Ovary (tissue), 3 donors: ENCODE data around the gene DNAJB8.

Source experiments
- EP300 ChIP-seq: sonication (generic); formaldehyde crosslinking; IDR thresholded peaks from one replicate; pipeline ENCODE4 v1.6.1; 2017; ENCODE audit warnings: antibody characterized with exemption
- POLR2A ChIP-seq: fragments of 450-650 bp; IDR thresholded peaks from one replicate; pipeline ENCODE4 v1.6.1; 2017; ENCODE audit warnings: antibody characterized with exemption, mild to moderate bottlenecking, moderate library complexity
- TF ChIP-seq, protein P1 (sequence below), 3 donors: fragments of 450-650 bp in 2 of 3; fragments of 200-600 bp in 1 of 3; IDR thresholded peaks; one replicate each; pipeline versions ENCODE4 v1.5.1 to v1.8.0; 2016 to 2022; ENCODE audit warnings: antibody characterized with exemption in 3 of 3, mild to moderate bottlenecking in 1 of 3
- donor health status: DM: no; HTN: no; CAD: no.

DNA sequence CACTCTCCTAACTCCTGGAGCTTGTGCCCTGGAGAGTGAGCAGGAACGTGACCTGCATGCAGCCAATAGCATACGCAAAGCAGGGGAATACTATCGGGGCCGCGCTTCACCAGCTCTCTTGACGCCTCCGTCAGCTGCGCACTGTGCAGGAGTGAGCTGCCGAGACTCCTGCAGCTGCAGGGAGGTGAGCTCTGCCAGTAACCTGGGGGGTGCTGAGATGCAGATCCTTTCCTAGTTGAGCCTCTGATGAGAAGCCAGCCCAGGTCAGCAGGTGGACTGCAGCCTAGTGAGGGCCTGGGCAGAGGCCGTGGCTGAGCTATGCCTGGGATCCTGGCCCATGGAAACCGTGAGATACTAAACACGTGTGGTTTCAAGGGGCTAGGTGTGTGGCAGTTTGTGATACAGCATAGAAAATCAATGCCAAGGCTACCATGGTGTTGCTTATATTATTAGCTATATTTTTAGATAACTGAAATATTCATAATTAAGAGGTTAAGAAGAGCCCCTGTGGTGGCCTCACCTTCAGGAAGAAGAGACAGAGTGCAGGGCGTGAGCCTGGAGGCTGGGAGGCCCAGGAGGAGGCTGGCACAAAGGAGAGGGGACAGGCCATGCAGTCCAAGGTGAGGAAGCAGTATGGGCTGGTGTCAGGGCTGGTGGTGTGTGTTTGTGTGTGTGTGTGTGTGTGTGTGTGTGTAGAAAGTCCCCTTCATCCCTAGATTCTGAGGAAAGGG lies 5.9 kb upstream of the DNAJB8 start:
- TF ChIP-seq, protein P1, sequence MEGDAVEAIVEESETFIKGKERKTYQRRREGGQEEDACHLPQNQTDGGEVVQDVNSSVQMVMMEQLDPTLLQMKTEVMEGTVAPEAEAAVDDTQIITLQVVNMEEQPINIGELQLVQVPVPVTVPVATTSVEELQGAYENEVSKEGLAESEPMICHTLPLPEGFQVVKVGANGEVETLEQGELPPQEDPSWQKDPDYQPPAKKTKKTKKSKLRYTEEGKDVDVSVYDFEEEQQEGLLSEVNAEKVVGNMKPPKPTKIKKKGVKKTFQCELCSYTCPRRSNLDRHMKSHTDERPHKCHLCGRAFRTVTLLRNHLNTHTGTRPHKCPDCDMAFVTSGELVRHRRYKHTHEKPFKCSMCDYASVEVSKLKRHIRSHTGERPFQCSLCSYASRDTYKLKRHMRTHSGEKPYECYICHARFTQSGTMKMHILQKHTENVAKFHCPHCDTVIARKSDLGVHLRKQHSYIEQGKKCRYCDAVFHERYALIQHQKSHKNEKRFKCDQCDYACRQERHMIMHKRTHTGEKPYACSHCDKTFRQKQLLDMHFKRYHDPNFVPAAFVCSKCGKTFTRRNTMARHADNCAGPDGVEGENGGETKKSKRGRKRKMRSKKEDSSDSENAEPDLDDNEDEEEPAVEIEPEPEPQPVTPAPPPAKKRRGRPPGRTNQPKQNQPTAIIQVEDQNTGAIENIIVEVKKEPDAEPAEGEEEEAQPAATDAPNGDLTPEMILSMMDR (IDR thresholded peaks at IDR 0.05): no peak
- no peak for TF ChIP-seq POLR2A
- no peak for TF ChIP-seq EP300
